GM19238 (cell line): ENCODE measurements around the gene FMNL2.

Experiments used
- DNase-seq: peaks from one replicate; pipeline ENCODE4 v3.0.0; 2011; ENCODE audit warnings: low spot score; ENCODE audit not compliant: insufficient read length

Gene FMNL2

GRCh38 chr2:152446213-152446612 lies 111.2 kb downstream of the FMNL2 start:
- DNase-seq, result no peak

- DNase-seq, result no peak
Measured at GRCh38 chr2:152447897-152448296, 112.9 kb downstream of the FMNL2 start.

- no peak for DNase-seq
Measured at GRCh38 chr2:152448606-152449005, 113.6 kb downstream of the FMNL2 start.

- no peak for DNase-seq
Measured at GRCh38 chr2:152449578-152449977, 114.6 kb downstream of the FMNL2 start.

- no peak for DNase-seq
Measured at GRCh38 chr2:152450176-152450575, 115.2 kb downstream of the FMNL2 start.

GRCh38 chr2:152452256-152452973 lies 117.4 kb downstream of the FMNL2 start:
- no peak for DNase-seq

- no peak for DNase-seq
Measured at GRCh38 chr2:152453129-152453911, 118.3 kb downstream of the FMNL2 start.

GRCh38 chr2:152454371-152454770 lies 119.4 kb downstream of the FMNL2 start:
- no peak for DNase-seq

- no peak for DNase-seq
Measured at GRCh38 chr2:152454960-152455359, 120.0 kb downstream of the FMNL2 start.

- no peak for DNase-seq
Measured at GRCh38 chr2:152455738-152456137, 120.8 kb downstream of the FMNL2 start.

- DNase-seq, result no peak
Measured at GRCh38 chr2:152456262-152456661, 121.3 kb downstream of the FMNL2 start.

- DNase-seq, result no peak
Measured at GRCh38 chr2:152458441-152458940, 123.5 kb downstream of the FMNL2 start.

- DNase-seq, result no peak
Measured at GRCh38 chr2:152459091-152459490, 124.1 kb downstream of the FMNL2 start.

- DNase-seq, result no peak
Measured at GRCh38 chr2:152460567-152460966, 125.6 kb downstream of the FMNL2 start.

GRCh38 chr2:152462120-152462519 lies 127.1 kb downstream of the FMNL2 start:
- DNase-seq, result no peak

GRCh38 chr2:152462779-152463178 lies 127.8 kb downstream of the FMNL2 start:
- no peak for DNase-seq

GRCh38 chr2:152464851-152465470 lies 130.0 kb downstream of the FMNL2 start:
- no peak for DNase-seq

- no peak for DNase-seq
Measured at GRCh38 chr2:152465541-152465940, 130.6 kb downstream of the FMNL2 start.

- no peak for DNase-seq
Measured at GRCh38 chr2:152466041-152466440, 131.1 kb downstream of the FMNL2 start.

GRCh38 chr2:152466980-152467676 lies 132.2 kb downstream of the FMNL2 start:
- DNase-seq, result peak; percentile 22

GRCh38 chr2:152467677-152468410 lies 132.9 kb downstream of the FMNL2 start:
- DNase-seq, result no peak
